K562 (cell line): Measurements from ENCODE around the gene MEIS2. TPM values are rescaled to one million over a fixed set of nuclear protein-coding genes. Genes with fewer than 3 reads are reported as not detected.

ENCODE experiments used
- ATAC-seq: fragments of 200-7000 bp; cut with Tn5 transposase; 3 replicates; pipeline ENCODE4 v1.9.1; 2020; ENCODE audit warnings: moderate library complexity
- BruUV-seq: library from RNA; stranded (reverse); fragments of 400-500 nt; replicated peaks from 2 replicates; lab custom pipeline; 2021; lab: Mats Ljungman, UMichigan
- CTCF ChIA-PET: fragments of 300-600 bp; formaldehyde crosslinking; extraction: SDS; loops from one replicate; lab custom pipeline; 2021; ENCODE audit warnings: low intra/inter-chr PET ratio; lab: Yijun Ruan, JAX
- POLR2A ChIA-PET: fragments of 300-600, 350-650 bp; sonication (Branson Sonifier 250); formaldehyde crosslinking; extraction: SDS; loops from one replicate; lab custom pipeline; 2021; ENCODE audit warnings: antibody characterized with exemption, inconsistent platforms; lab: Yijun Ruan, JAX
- DNase-seq, 4 experiments: peaks; one replicate each; pipeline versions ENCODE4 v3.0.0 to v3.0.0-alpha.2; 2011 to 2018; ENCODE audit warnings: low spot score in 3 of 4, mixed read lengths in 3 of 4; ENCODE audit errors: extremely low read depth in 1 of 4
- FAIRE-seq: peaks from 2 replicates; lab custom pipeline; 2011; peaks lifted over from hg19 to GRCh38; lab: Jason Lieb, UNC
- H2AFZ ChIP-seq: 2 replicates; pipeline ENCODE4 v1.6.0; 2011; ENCODE audit warnings: low read depth, low read length, control low read depth, inconsistent platforms
- H3K27ac ChIP-seq: fragments of 200-600 bp; 3 replicates; pipeline ENCODE4 v1.8.0; 2011; ENCODE audit warnings: low read depth, mild to moderate bottlenecking, control low read depth, inconsistent platforms, low read length, moderate library complexity, mixed read lengths; ENCODE audit errors: extremely low read depth
- H3K27me3 ChIP-seq, 2 experiments: fragments of 300-600 bp in 1 of 2; 2 replicates in 1 of 2; 3 replicates in 1 of 2; pipeline versions ENCODE4 v1.6.0 to v1.8.0; 2011; ENCODE audit warnings: inconsistent platforms in 2 of 2, low read length in 2 of 2, mild to moderate bottlenecking in 1 of 2, mixed read lengths in 1 of 2, moderate library complexity in 1 of 2; ENCODE audit not compliant: control insufficient read depth in 2 of 2, insufficient read depth in 2 of 2
- H3K36me3 ChIP-seq: fragments of 300-600 bp; 3 replicates; pipeline ENCODE4 v1.8.0; 2011; ENCODE audit warnings: mild to moderate bottlenecking, low read length, inconsistent platforms; ENCODE audit not compliant: control insufficient read depth, insufficient read depth
- H3K4me1 ChIP-seq, 2 experiments: fragments of 200-600 bp in 1 of 2; replicated peaks in 1 of 2; 2 replicates in 1 of 2; 3 replicates in 1 of 2; pipeline versions ENCODE4 v1.5.1 to v1.8.0; 2011; ENCODE audit warnings: inconsistent platforms in 2 of 2, low read length in 2 of 2, mild to moderate bottlenecking in 1 of 2, mixed read lengths in 1 of 2, moderate library complexity in 1 of 2; ENCODE audit not compliant: control insufficient read depth in 2 of 2, insufficient read depth in 2 of 2
- H3K4me2 ChIP-seq: 2 replicates; pipeline ENCODE4 v1.6.1; 2011; ENCODE audit warnings: low read length, control low read depth, inconsistent platforms, mixed read lengths; ENCODE audit not compliant: insufficient read depth
- H3K4me3 ChIP-seq: fragments of 200-600 bp; sonication (generic), shearing (Covaris generic); 2 replicates; pipeline ENCODE4 v1.5.1; 2016; ENCODE audit warnings: control low read depth, inconsistent platforms
- H3K79me2 ChIP-seq: fragments of 200-600 bp; 3 replicates; pipeline ENCODE4 v1.8.0; 2011; ENCODE audit warnings: low read length, inconsistent platforms; ENCODE audit not compliant: control insufficient read depth, insufficient read depth
- H3K9ac ChIP-seq, 2 experiments: 2 replicates each; pipeline versions ENCODE4 v1.6.0 to v1.6.1; 2011; ENCODE audit warnings: low read depth in 2 of 2, low read length in 2 of 2, control low read depth in 1 of 2, inconsistent platforms in 1 of 2, mild to moderate bottlenecking in 1 of 2, mixed read lengths in 1 of 2; ENCODE audit not compliant: insufficient read depth in 1 of 2
- H3K9me1 ChIP-seq: one replicate; pipeline ENCODE4 v1.6.0; 2011; ENCODE audit warnings: inconsistent platforms, mild to moderate bottlenecking, low read length, moderate library complexity; ENCODE audit not compliant: control insufficient read depth, insufficient read depth
- H3K9me3 ChIP-seq: replicated peaks from 2 replicates; pipeline ENCODE4 v1.5.1; 2011; ENCODE audit warnings: low read depth, low read length, inconsistent platforms; ENCODE audit not compliant: control insufficient read depth, insufficient read depth
- H4K20me1 ChIP-seq: replicated peaks from 2 replicates; pipeline ENCODE4 v1.6.1; 2011; ENCODE audit warnings: low read length, inconsistent platforms, mixed read lengths; ENCODE audit not compliant: control insufficient read depth, insufficient read depth
- CC2D1A ChIP-seq: fragments of 450-650 bp; IDR thresholded peaks from 2 replicates; pipeline ENCODE4 v1.6.1; 2017; ENCODE audit warnings: mild to moderate bottlenecking
- CEBPG ChIP-seq, 3 experiments: fragments of 200-800 bp in 1 of 3; sonication (Bioruptor generic) in 1 of 3; sonication (generic) in 1 of 3; formaldehyde crosslinking in 1 of 3; IDR thresholded peaks in 2 of 3; conservative IDR thresholded peaks in 1 of 3; 2 replicates each; pipeline versions ENCODE4 v1.6.1 to v1.8.0; 2016 to 2022; ENCODE audit warnings: missing compliant biosample characterization in 2 of 3, missing genetic modification characterization in 2 of 3, mild to moderate bottlenecking in 1 of 3, missing genetic modification reagents in 1 of 3
- FOXJ2 ChIP-seq: fragments of 200-800 bp; sonication (Bioruptor generic); IDR thresholded peaks from 2 replicates; pipeline ENCODE4 v1.6.1; 2016; ENCODE audit warnings: missing genetic modification characterization, missing compliant biosample characterization
- KLF16 ChIP-seq: IDR thresholded peaks from 2 replicates; pipeline ENCODE4 v1.6.1; 2016; ENCODE audit warnings: antibody characterized with exemption
- NFXL1 ChIP-seq: fragments of 450-650 bp; formaldehyde crosslinking; IDR thresholded peaks from 2 replicates; pipeline ENCODE4 v1.4.0; 2021; ENCODE audit warnings: mild to moderate bottlenecking
- PHTF2 ChIP-seq: fragments of 250-450 bp; sonication (Bioruptor Pico); IDR thresholded peaks from 2 replicates; pipeline ENCODE4 v1.5.0; 2021; ENCODE audit warnings: mild to moderate bottlenecking
- TGIF2 ChIP-seq: sonication (generic); formaldehyde crosslinking; IDR thresholded peaks from 2 replicates; pipeline ENCODE4 v1.8.1; 2022; ENCODE audit warnings: mild to moderate bottlenecking, missing genetic modification reagents, moderate library complexity
- XRCC3 ChIP-seq: fragments of 450-650 bp; IDR thresholded peaks from 2 replicates; pipeline ENCODE4 v1.6.1; 2017; ENCODE audit warnings: mild to moderate bottlenecking, moderate library complexity
- ZNF280A ChIP-seq: fragments of 450-650 bp; IDR thresholded peaks from 2 replicates; pipeline ENCODE4 v1.6.1; 2018; ENCODE audit warnings: mild to moderate bottlenecking, low read depth; ENCODE audit not compliant: partially characterized antibody
- ZNF347 ChIP-seq: fragments of 450-650 bp; formaldehyde crosslinking; IDR thresholded peaks from 2 replicates; pipeline ENCODE4 v1.4.0; 2020; ENCODE audit warnings: low read depth, mild to moderate bottlenecking, moderate library complexity
- ZNF384 ChIP-seq: IDR thresholded peaks from 2 replicates; pipeline ENCODE4 v1.6.1; 2012; ENCODE audit warnings: low read depth, low read length, improper control_type of control experiment
- ZSCAN29 ChIP-seq: fragments of 450-650 bp; IDR thresholded peaks from 2 replicates; pipeline ENCODE4 v1.6.1; 2017
- WGBS: fragments of 100-300 bp; shearing (Covaris generic); methylation state at CpG from one replicate; pipeline ENCODE4 v1.1.6; 2016; ENCODE audit warnings: low coverage, mixed read lengths; ENCODE audit not compliant: insufficient coverage; ENCODE audit errors: missing lambda C conversion rate; 5-methylcytosine and 5-hydroxymethylcytosine counted together
- in situ Hi-C: fragments of 300-500 bp; cut with MboI; formaldehyde crosslinking; loops from 4 replicates; pipeline ENCODE4 v1.15.0; 2018; ENCODE audit warnings: inconsistent platforms, mixed read lengths
- intact Hi-C: fragments of 100-400 bp; cut with micrococcal nuclease; formaldehyde crosslinking; loops from 2 replicates; pipeline ENCODE4 v1.14.2; 2022
- polyA plus RNA-seq, 8 experiments: library from polyadenylated mRNA; depleted of rRNA in 4 of 8; stranded (reverse) in 5 of 8; unstranded in 3 of 8; fragments of >200 nt; fragmentation: Nextera tagmentation in 2 of 8; fragmentation: Illumina TruSeq in 1 of 8; extraction: Ambion mirVana in 2 of 8; extraction: Trizol in 1 of 8; gene quantifications; 2 replicates each; pipeline versions ENCODE4 v1.2.1 to v1.2.3, GENCODE V29; 2011 to 2014; ENCODE audit warnings: inconsistent platforms in 1 of 8, missing spikeins in 1 of 8
- total RNA-seq, 7 experiments: library from RNA; depleted of rRNA in 6 of 7; stranded (reverse); fragments of >200 nt in 6 of 7; fragmentation: Illumina TruSeq in 2 of 7; extraction: Trizol in 2 of 7; gene quantifications; 2 replicates each; pipeline versions ENCODE4 v1.2.1 to v1.2.3, GENCODE V29; 2011 to 2021; ENCODE audit warnings: low replicate concordance in 1 of 7

The MEIS2 gene
- total and polyA plus RNA-seq, 9 of the 15 experiments (the other 6 are each of a cell fraction or from before 2014, with no cell fraction given): 7.5 to 64.2 (median 22.3) TPM

- intact Hi-C loops: no loop called here
- BruUV-seq: no TSS peak
- no peak for ATAC-seq
These were observed 141.7 kb downstream of the MEIS2 start for GRCh38 chr15:36958606-36959005.

More at GRCh38 chr15:36958606-36959005, 141.7 kb downstream of the MEIS2 start:
- Histone ChIP-seq H3K9ac (no peak overlapping the region), H3K4me1 (peaks cover 0 to 9% of the 10 kb centered on the region in 2 experiments; a peak in 2 of 5 replicates), H3K27me3 (no peaks in the 10 kb centered on the region), H2AFZ (no peak overlapping the region), H3K36me3 (no peaks in the 10 kb centered on the region), H3K9me3 (no peaks in the 10 kb centered on the region), H3K9me1 (no peaks in the 10 kb centered on the region), H3K27ac (no peak overlapping the region), H3K4me3 (no peak overlapping the region), H4K20me1 (no peaks in the 10 kb centered on the region), H3K4me2 (no peak overlapping the region), H3K79me2 (no peaks in the 10 kb centered on the region)
- no peak for DNase-seq
- WGBS: 100% methylated on average over 1 of the region's 1 CpG
- ChIA-PET CTCF (no interaction called here), POLR2A (no interaction called here)
- FAIRE-seq: no peak
- TF ChIP-seq FOXJ2 (tag): no peak
- no peak for TF ChIP-seq ZNF280A
- no peak for TF ChIP-seq TGIF2 (CRISPR knock-in tag)
- TF ChIP-seq CC2D1A: no peak
- TF ChIP-seq NFXL1 (CRISPR knock-in tag): no peak
- no peak for TF ChIP-seq KLF16
- no peak for TF ChIP-seq ZSCAN29
- no peak for TF ChIP-seq XRCC3
- TF ChIP-seq ZNF347 (CRISPR knock-in tag): no peak
- TF ChIP-seq CEBPG (CRISPR knock-in tag; IDR thresholded peaks at IDR 0.05): no peak
- TF ChIP-seq CEBPG (tag; conservative IDR thresholded peaks at IDR 0.05 in 1 of 2, IDR thresholded peaks at IDR 0.05 in 1 of 2): no peak
- TF ChIP-seq ZNF384: no peak
- no peak for TF ChIP-seq PHTF2
- in situ Hi-C loops: no loop called here
